DMS153 treated with DMSO at 0.1 percent for 48 hours (cell line): ENCODE measurements around the gene GDF9.

ENCODE experiments used
- DNase-seq: peaks from one replicate; lab custom pipeline; 2025; ENCODE audit not compliant: unreplicated experiment; lab: John Stamatoyannopoulos, UW

The GDF9 gene

GRCh38 chr5:132838516-132839282 lies 27.6 kb downstream of the GDF9 start:
- DNase-seq: no peak

GRCh38 chr5:132837868-132838267 lies 28.4 kb downstream of the GDF9 start:
- DNase-seq: no peak

- DNase-seq: no peak
These were observed 29.4 kb downstream of the GDF9 start for GRCh38 chr5:132836852-132837251.

- DNase-seq: no peak
These were observed 32.2 kb downstream of the GDF9 start for GRCh38 chr5:132834057-132834456.

- DNase-seq: no peak
These were observed 33.7 kb downstream of the GDF9 start for GRCh38 chr5:132832612-132833011.

GRCh38 chr5:132831095-132831860 lies 35.0 kb downstream of the GDF9 start:
- no peak for DNase-seq

- no peak for DNase-seq
These were observed 35.7 kb downstream of the GDF9 start, which contains the start of gene SHROOM1 for GRCh38 chr5:132830436-132831094. TSS of gene SHROOM1 (minus strand) at chr5:132830647. CDS start at chr5:132826140, 4,507 bp downstream.

- DNase-seq: no peak
These were observed 36.4 kb downstream of the GDF9 start for GRCh38 chr5:132829742-132830435.

GRCh38 chr5:132828846-132829494 lies 37.3 kb downstream of the GDF9 start:
- no peak for DNase-seq

- DNase-seq: no peak
These were observed 38.2 kb downstream of the GDF9 start for GRCh38 chr5:132827943-132828673.

GRCh38 chr5:132826424-132827082 lies 39.7 kb downstream of the GDF9 start:
- no peak for DNase-seq

GRCh38 chr5:132825834-132826391 lies 40.4 kb downstream of the GDF9 start:
- no peak for DNase-seq

- no peak for DNase-seq
These were observed 41.0 kb downstream of the GDF9 start for GRCh38 chr5:132825033-132825833.

GRCh38 chr5:132824426-132824825 lies 41.8 kb downstream of the GDF9 start:
- no peak for DNase-seq

GRCh38 chr5:132823481-132824050 lies 42.7 kb downstream of the GDF9 start:
- DNase-seq: no peak

- DNase-seq: no peak
These were observed 43.4 kb downstream of the GDF9 start for GRCh38 chr5:132822650-132823480.

GRCh38 chr5:132821791-132822190 lies 44.5 kb downstream of the GDF9 start:
- no peak for DNase-seq
